ENCODE data around the gene FKBP15.

DNA sequence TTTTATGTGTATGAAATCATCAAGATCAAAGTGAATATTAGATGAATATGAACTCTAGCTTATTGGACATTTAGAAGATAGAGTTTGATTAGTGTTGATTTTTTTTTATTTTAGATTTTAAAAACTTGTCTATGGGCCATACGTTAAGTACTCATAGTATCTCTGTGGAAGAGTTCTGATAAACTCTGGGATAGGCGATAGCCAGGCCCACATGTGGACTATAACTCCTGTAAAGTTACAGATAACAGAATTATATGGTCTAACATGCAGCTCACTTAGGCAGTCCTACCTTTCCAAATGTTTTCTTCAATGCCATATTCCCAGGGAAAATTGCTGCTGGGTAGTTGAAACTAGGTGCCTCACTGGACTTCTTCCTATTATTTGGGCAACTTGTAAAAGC lies 10.6 kb upstream of the FKBP15 start:
- TF ChIP-seq POLR2AphosphoS5 (IDR thresholded peaks at IDR 0.05; ENCODE audit: borderline replicate concordance, low read depth, low read length) (no peak), EZH2 (IDR thresholded peaks at IDR 0.05) (no peak), FOXP2 (optimal IDR thresholded peaks at IDR 0.05; ENCODE audit: control extremely low read depth, extremely low read length, insufficient read depth) (no peak)
